ENCODE measurements around the gene ERBB4. TPM values are rescaled to one million over a fixed set of nuclear protein-coding genes. Genes with fewer than 3 reads are reported as not detected.

The ERBB4 gene
- total RNA-seq, 1 donor from 2014 or later, result 1.8 TPM

GRCh38 chr2:212517693-212518092, 20.9 kb downstream of the ERBB4 start:
- no peaks in the 10 kb centered on the region for H3K36me3 Mint-ChIP-seq (ENCODE audit: unreplicated experiment)
- H3K27me3 Mint-ChIP-seq (ENCODE audit: unreplicated experiment), result no peaks in the 10 kb centered on the region
- H3K27ac Mint-ChIP-seq (ENCODE audit: unreplicated experiment), result no peak overlapping the region
- no peak for TF ChIP-seq CTCF (IDR thresholded peaks at IDR 0.05; ENCODE audit: partially characterized antibody, unreplicated experiment)
- DNase-seq, result no peak
- H3K4me3 Mint-ChIP-seq (ENCODE audit: unreplicated experiment), result no peak overlapping the region
- H3K9me3 Mint-ChIP-seq (ENCODE audit: unreplicated experiment), result no peaks in the 10 kb centered on the region
- H3K4me1 Mint-ChIP-seq (ENCODE audit: low read depth, unreplicated experiment), result peaks cover 4% of the 10 kb centered on the region

GRCh38 chr2:212505586-212505985, 33.0 kb downstream of the ERBB4 start:
- Mint-ChIP-seq H3K36me3 (ENCODE audit: unreplicated experiment) (no peaks in the 10 kb centered on the region), H3K4me3 (ENCODE audit: unreplicated experiment) (no peak overlapping the region), H3K27me3 (ENCODE audit: unreplicated experiment) (no peaks in the 10 kb centered on the region), H3K4me1 (ENCODE audit: low read depth, unreplicated experiment) (no peaks in the 10 kb centered on the region), H3K27ac (ENCODE audit: unreplicated experiment) (no peak overlapping the region), H3K9me3 (ENCODE audit: unreplicated experiment) (no peaks in the 10 kb centered on the region)
- no peak for TF ChIP-seq CTCF (IDR thresholded peaks at IDR 0.05; ENCODE audit: partially characterized antibody, unreplicated experiment)
- DNase-seq, result no peak

GRCh38 chr2:212495046-212495445, 43.6 kb downstream of the ERBB4 start:
- TF ChIP-seq CTCF (IDR thresholded peaks at IDR 0.05; ENCODE audit: partially characterized antibody, unreplicated experiment), result no peak
- Mint-ChIP-seq H3K27me3 (ENCODE audit: unreplicated experiment) (no peaks in the 10 kb centered on the region), H3K4me3 (ENCODE audit: unreplicated experiment) (no peak overlapping the region), H3K27ac (ENCODE audit: unreplicated experiment) (no peak overlapping the region), H3K4me1 (ENCODE audit: low read depth, unreplicated experiment) (no peaks in the 10 kb centered on the region), H3K36me3 (ENCODE audit: unreplicated experiment) (no peaks in the 10 kb centered on the region), H3K9me3 (ENCODE audit: unreplicated experiment) (no peaks in the 10 kb centered on the region)
- DNase-seq, result no peak

GRCh38 chr2:212494418-212495020, 44.1 kb downstream of the ERBB4 start:
- Mint-ChIP-seq H3K4me3 (ENCODE audit: unreplicated experiment) (no peak overlapping the region), H3K9me3 (ENCODE audit: unreplicated experiment) (no peaks in the 10 kb centered on the region), H3K27ac (ENCODE audit: unreplicated experiment) (no peak overlapping the region), H3K4me1 (ENCODE audit: low read depth, unreplicated experiment) (no peaks in the 10 kb centered on the region), H3K27me3 (ENCODE audit: unreplicated experiment) (no peaks in the 10 kb centered on the region), H3K36me3 (ENCODE audit: unreplicated experiment) (no peaks in the 10 kb centered on the region)
- DNase-seq, result no peak
- TF ChIP-seq CTCF (IDR thresholded peaks at IDR 0.05; ENCODE audit: partially characterized antibody, unreplicated experiment), result no peak

- TF ChIP-seq CTCF (IDR thresholded peaks at IDR 0.05; ENCODE audit: partially characterized antibody, unreplicated experiment), result no peak
- Mint-ChIP-seq H3K4me3 (ENCODE audit: unreplicated experiment) (no peak overlapping the region), H3K9me3 (ENCODE audit: unreplicated experiment) (no peaks in the 10 kb centered on the region), H3K36me3 (ENCODE audit: unreplicated experiment) (no peaks in the 10 kb centered on the region), H3K4me1 (ENCODE audit: low read depth, unreplicated experiment) (no peaks in the 10 kb centered on the region), H3K27ac (ENCODE audit: unreplicated experiment) (no peak overlapping the region), H3K27me3 (ENCODE audit: unreplicated experiment) (no peaks in the 10 kb centered on the region)
- DNase-seq, result no peak
Observed at GRCh38 chr2:212489719-212490346, 48.8 kb downstream of the ERBB4 start.
